Lower leg skin (tissue), 3 donors: Measurements from ENCODE around the gene ACAD9.

ENCODE experiments used
- CTCF ChIP-seq, 3 donors: fragments of 450-650 bp; IDR thresholded peaks; one replicate each; pipeline ENCODE4 v1.5.1; 2016; ENCODE audit warnings: antibody characterized with exemption in 3 of 3, mild to moderate bottlenecking in 3 of 3, moderate library complexity in 2 of 3
- POLR2A ChIP-seq, 2 donors: fragments of 450-650 bp; IDR thresholded peaks; one replicate each; pipeline ENCODE4 v1.6.1; 2016 to 2017; ENCODE audit warnings: antibody characterized with exemption in 2 of 2, mild to moderate bottlenecking in 1 of 2, moderate library complexity in 1 of 2

DNA sequence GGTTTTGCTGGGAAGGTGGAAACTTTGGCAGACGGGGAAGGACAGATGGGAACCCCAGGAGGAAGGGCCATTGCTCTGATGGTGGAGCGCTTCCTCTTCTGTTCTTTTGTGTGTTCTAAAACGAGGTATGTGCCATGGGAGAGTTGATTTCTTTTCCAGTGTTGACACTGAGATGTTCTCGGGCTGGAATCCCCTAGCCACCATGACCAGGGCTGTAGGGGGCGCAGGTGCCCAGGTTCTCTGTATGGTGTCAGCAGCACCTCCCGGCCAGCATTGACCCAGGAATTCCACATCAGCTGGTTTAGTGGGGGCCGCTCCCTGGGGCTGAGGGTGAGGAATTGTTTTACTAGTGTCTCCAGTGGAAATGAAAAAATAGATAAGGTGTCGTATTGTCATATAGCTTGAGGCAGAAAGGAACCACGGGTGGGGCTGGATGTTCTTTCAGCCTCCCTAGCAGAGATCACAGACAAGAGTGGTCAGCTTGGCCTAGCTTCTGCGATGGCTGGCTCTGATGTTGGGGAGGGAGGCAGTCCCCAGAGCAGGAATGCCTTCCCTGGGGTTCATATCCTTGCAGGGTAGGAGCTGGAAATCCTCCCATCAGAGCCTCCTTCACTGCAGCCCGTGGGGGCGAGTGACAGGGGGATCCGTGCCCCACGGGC lies 34.2 kb upstream of the ACAD9 start:
- no peak for TF ChIP-seq CTCF (IDR thresholded peaks at IDR 0.05)
- TF ChIP-seq POLR2A (IDR thresholded peaks at IDR 0.05) = no peak
